ENCODE data around the gene RHBDF1. TPM values are rescaled to one million over a fixed set of nuclear protein-coding genes. Genes with fewer than 3 reads are reported as not detected.
"Not testable (repeated sequence)": the region's sequence is repeated elsewhere in the genome, so short reads cannot be mapped to it uniquely, and the experiment has no call there.

Gene RHBDF1
- total and polyA plus RNA-seq, 2 donors (not counting 1 experiment from before 2014, with no cell fraction given): 40.5 to 53.8 TPM

DNA sequence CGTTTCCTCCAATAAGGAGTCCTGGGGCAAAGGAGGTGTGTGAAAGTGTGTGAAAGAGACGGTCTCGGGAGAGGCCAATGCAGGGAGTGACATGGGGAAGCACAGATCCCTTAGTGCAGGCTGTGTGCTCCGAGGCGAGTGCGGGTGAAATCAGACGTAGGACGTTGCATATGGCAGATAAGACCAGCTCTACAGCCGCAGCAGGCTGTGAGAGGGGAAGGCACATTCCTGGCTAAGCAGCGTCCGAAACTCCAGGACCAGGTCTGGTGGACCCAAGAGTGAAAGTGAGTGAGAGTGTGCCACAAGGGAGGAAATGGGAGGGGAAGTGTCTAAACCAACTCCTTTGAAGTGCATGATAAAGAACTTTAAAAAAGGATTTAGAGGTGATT lies 30.4 kb downstream of the RHBDF1 start:
- H4K20me1 ChIP-seq (ENCODE audit: control insufficient read depth, extremely low read depth, insufficient read depth, low read length): no peaks in the 10 kb centered on the region
- H3K27me3 ChIP-seq (ENCODE audit: control insufficient read depth, insufficient read depth, low read length): no peaks in the 10 kb centered on the region
- no peaks in the 10 kb centered on the region for H3K4me1 ChIP-seq (ENCODE audit: control insufficient read depth, extremely low read depth, insufficient read depth, low read length)
- no peaks in the 10 kb centered on the region for H3K9me3 ChIP-seq (ENCODE audit: control insufficient read depth, insufficient read depth, low read depth, low read length)
- peak overlapping the region; percentile 44 for H3K4me2 ChIP-seq (ENCODE audit: extremely low read depth, insufficient read depth, low read length)
- H2AFZ ChIP-seq (ENCODE audit: low read length): no peak overlapping the region
- TF ChIP-seq, protein P1, sequence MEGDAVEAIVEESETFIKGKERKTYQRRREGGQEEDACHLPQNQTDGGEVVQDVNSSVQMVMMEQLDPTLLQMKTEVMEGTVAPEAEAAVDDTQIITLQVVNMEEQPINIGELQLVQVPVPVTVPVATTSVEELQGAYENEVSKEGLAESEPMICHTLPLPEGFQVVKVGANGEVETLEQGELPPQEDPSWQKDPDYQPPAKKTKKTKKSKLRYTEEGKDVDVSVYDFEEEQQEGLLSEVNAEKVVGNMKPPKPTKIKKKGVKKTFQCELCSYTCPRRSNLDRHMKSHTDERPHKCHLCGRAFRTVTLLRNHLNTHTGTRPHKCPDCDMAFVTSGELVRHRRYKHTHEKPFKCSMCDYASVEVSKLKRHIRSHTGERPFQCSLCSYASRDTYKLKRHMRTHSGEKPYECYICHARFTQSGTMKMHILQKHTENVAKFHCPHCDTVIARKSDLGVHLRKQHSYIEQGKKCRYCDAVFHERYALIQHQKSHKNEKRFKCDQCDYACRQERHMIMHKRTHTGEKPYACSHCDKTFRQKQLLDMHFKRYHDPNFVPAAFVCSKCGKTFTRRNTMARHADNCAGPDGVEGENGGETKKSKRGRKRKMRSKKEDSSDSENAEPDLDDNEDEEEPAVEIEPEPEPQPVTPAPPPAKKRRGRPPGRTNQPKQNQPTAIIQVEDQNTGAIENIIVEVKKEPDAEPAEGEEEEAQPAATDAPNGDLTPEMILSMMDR (conservative IDR thresholded peaks at IDR 0.05 in 1 of 2, IDR thresholded peaks at IDR 0.05 in 1 of 2; ENCODE audit: low read depth in 1 of 2, low read length in 2 of 2): no peak
- TF ChIP-seq EZH2 (IDR thresholded peaks at IDR 0.05; ENCODE audit: low read length, missing control alignments): no peak
- H3K36me3 ChIP-seq (ENCODE audit: control insufficient read depth, insufficient read depth, low read length): peaks cover 4% of the 10 kb centered on the region
- H3K79me2 ChIP-seq (ENCODE audit: control insufficient read depth, insufficient read depth, low read length): no peaks in the 10 kb centered on the region
- H3K4me3 ChIP-seq (replicated peaks in 1 of 4; ENCODE audit: control extremely low read depth in 1 of 4, insufficient read depth in 1 of 4, low read depth in 3 of 4, low read length in 4 of 4): no peak overlapping the region
- no peak overlapping the region for H3K27ac ChIP-seq (ENCODE audit: insufficient read depth, low read length)
- no peak overlapping the region for H3K9ac ChIP-seq (ENCODE audit: insufficient read depth, low read length)
- DNase-seq (ENCODE audit: low read depth in 2 of 2): no peak

DNA sequence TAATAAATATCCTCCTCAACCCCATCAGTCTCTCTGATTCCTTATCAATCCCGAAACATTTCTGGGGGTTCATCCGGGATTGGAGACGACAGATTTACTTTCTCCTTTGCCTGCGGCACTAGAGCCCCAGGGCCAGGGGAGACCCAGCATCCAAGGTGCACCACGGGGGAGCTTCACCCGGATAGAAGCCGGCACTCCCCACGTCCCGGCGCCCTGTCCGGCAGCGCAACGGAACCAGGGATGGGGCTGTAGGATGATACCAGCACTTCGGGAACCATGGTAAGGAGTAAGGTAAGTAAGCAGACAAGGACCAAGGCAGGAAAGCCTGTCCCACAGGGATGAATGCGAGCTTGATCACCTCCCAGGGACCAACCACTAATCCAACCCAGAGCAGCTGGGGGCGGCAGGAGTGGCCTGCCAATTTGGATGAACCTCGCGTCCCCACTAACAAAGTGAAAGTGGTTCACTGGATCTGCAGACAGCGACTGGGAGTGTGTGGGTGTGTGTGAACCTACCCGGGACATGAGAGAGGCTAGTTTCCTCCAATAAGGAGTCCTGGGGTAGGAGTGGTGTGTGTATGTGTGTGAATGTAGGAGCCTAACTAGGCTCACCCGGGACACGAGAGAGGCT lies 30.9 kb downstream of the RHBDF1 start:
- Histone ChIP-seq H3K27ac (ENCODE audit: insufficient read depth, low read length) (no peak overlapping the region), H3K9ac (ENCODE audit: insufficient read depth, low read length) (no peak overlapping the region), H3K4me1 (ENCODE audit: control insufficient read depth, extremely low read depth, insufficient read depth, low read length) (no peaks in the 10 kb centered on the region), H3K9me3 (ENCODE audit: control insufficient read depth, insufficient read depth, low read depth, low read length) (no peaks in the 10 kb centered on the region), H4K20me1 (ENCODE audit: control insufficient read depth, extremely low read depth, insufficient read depth, low read length) (no peaks in the 10 kb centered on the region), H3K4me2 (ENCODE audit: extremely low read depth, insufficient read depth, low read length) (peak overlapping the region; percentile 44), H3K36me3 (ENCODE audit: control insufficient read depth, insufficient read depth, low read length) (peaks cover 3% of the 10 kb centered on the region), H3K27me3 (ENCODE audit: control insufficient read depth, insufficient read depth, low read length) (no peaks in the 10 kb centered on the region), H3K79me2 (ENCODE audit: control insufficient read depth, insufficient read depth, low read length) (no peaks in the 10 kb centered on the region), H3K4me3 (replicated peaks in 1 of 4; ENCODE audit: control extremely low read depth in 1 of 4, insufficient read depth in 1 of 4, low read depth in 3 of 4, low read length in 4 of 4) (no peak overlapping the region), H2AFZ (ENCODE audit: low read length) (no peak overlapping the region)
- no peak for DNase-seq (ENCODE audit: low read depth in 2 of 2)
- TF ChIP-seq EZH2 (IDR thresholded peaks at IDR 0.05; ENCODE audit: low read length, missing control alignments): no peak
- TF ChIP-seq, protein P1 (conservative IDR thresholded peaks at IDR 0.05 in 1 of 2, IDR thresholded peaks at IDR 0.05 in 1 of 2; ENCODE audit: low read depth in 1 of 2, low read length in 2 of 2): no peak

DNA sequence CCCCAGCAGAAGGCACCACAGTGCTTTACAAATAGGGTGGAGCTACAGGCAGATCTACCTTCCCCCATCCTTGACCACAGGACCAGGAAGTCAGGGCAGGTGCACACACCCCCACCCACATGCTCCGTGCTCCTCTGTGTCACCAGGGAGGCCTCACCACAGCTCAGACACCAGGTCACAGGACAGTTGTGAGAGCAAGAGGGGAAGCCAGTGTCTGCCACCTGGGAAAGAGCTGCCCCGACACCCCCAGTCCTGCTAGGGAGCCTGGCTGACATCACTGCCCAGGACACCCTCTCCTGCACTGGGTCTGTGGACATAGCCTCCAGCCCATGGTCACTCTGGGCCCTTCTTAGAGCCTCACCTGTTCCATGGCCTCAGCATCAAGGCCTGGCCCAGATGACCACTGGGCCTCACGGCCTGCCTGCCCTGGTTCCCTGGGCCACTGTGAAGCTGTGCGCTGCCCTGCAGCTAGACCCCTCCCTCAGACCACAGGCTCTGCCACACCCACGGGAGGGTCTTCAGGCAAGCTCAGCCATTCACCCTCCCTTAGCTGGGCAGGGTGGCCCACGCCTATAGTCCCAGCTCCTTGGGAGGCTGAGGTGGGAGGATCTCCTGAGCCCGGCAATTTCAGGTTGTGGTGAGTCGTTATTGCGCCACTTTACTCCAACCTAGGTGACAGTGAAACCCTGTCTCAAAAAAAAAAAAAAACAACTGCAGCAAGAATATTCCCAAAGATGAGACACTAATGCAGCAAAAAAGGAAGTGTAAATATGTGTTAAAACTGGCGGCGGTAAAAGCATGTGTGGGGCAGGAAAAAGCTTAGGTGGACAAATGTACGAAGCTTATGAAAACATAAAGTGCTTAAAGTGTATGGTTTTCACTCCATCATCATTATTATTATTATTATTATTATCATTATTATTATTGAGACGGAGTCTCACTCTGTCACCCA lies 33.2 kb downstream of the RHBDF1 start:
- Histone ChIP-seq H3K4me2 (ENCODE audit: extremely low read depth, insufficient read depth, low read length) (no peak overlapping the region), H3K9me3 (ENCODE audit: control insufficient read depth, insufficient read depth, low read depth, low read length) (no peaks in the 10 kb centered on the region), H3K4me1 (ENCODE audit: control insufficient read depth, extremely low read depth, insufficient read depth, low read length) (no peaks in the 10 kb centered on the region), H4K20me1 (ENCODE audit: control insufficient read depth, extremely low read depth, insufficient read depth, low read length) (no peaks in the 10 kb centered on the region), H3K36me3 (ENCODE audit: control insufficient read depth, insufficient read depth, low read length) (peaks cover 6% of the 10 kb centered on the region), H3K27ac (ENCODE audit: insufficient read depth, low read length) (no peak overlapping the region), H3K79me2 (ENCODE audit: control insufficient read depth, insufficient read depth, low read length) (no peaks in the 10 kb centered on the region), H2AFZ (ENCODE audit: low read length) (no peak overlapping the region), H3K27me3 (ENCODE audit: control insufficient read depth, insufficient read depth, low read length) (no peaks in the 10 kb centered on the region), H3K9ac (ENCODE audit: insufficient read depth, low read length) (no peak overlapping the region), H3K4me3 (replicated peaks in 1 of 4; ENCODE audit: control extremely low read depth in 1 of 4, insufficient read depth in 1 of 4, low read depth in 3 of 4, low read length in 4 of 4) (no peak overlapping the region)
- DNase-seq (ENCODE audit: low read depth in 2 of 2): no peak
- TF ChIP-seq, protein P1 (conservative IDR thresholded peaks at IDR 0.05 in 1 of 2, IDR thresholded peaks at IDR 0.05 in 1 of 2; ENCODE audit: low read depth in 1 of 2, low read length in 2 of 2): no peak
- TF ChIP-seq EZH2 (IDR thresholded peaks at IDR 0.05; ENCODE audit: low read length, missing control alignments): no peak

DNA sequence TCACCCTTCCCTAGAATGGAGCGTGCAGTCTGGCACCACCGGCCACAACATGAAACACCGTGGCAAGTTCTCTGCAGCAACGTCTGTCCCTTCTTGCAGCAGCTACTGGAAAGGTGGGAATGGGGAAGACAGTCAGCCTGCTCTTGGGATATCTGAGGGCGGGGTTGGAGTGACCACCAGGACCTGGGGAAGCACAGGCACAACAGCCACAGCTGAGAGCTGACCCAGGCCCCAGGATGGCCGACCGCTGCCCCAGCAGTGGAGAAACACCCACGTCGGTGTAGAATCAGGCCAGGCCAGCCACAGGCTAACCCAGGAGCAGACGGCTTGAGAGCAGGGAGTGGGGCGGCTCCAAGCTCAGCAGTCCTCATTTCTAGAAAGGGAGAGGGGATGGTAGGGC lies 34.2 kb downstream of the RHBDF1 start:
- not testable (repeated sequence) for H3K79me2 ChIP-seq (ENCODE audit: control insufficient read depth, insufficient read depth, low read length); H3K4me1 ChIP-seq (ENCODE audit: control insufficient read depth, extremely low read depth, insufficient read depth, low read length); H3K27ac ChIP-seq (ENCODE audit: insufficient read depth, low read length); H4K20me1 ChIP-seq (ENCODE audit: control insufficient read depth, extremely low read depth, insufficient read depth, low read length); H3K4me3 ChIP-seq (replicated peaks in 1 of 4; ENCODE audit: control extremely low read depth in 1 of 4, insufficient read depth in 1 of 4, low read depth in 3 of 4, low read length in 4 of 4); H3K9ac ChIP-seq (ENCODE audit: insufficient read depth, low read length); H3K4me2 ChIP-seq (ENCODE audit: extremely low read depth, insufficient read depth, low read length); H3K27me3 ChIP-seq (ENCODE audit: control insufficient read depth, insufficient read depth, low read length); H3K9me3 ChIP-seq (ENCODE audit: control insufficient read depth, insufficient read depth, low read depth, low read length); DNase-seq (ENCODE audit: low read depth in 2 of 2); H2AFZ ChIP-seq (ENCODE audit: low read length); H3K36me3 ChIP-seq (ENCODE audit: control insufficient read depth, insufficient read depth, low read length)

All from fibroblast of lung (primary cell).